ENCODE measurements around the gene BLM. TPM values are rescaled to one million over a fixed set of nuclear protein-coding genes. Genes with fewer than 3 reads are reported as not detected.
A peak's percentile ranks its signal among the peaks of the same experiment; 100 is the strongest.

The BLM gene
- total and polyA plus RNA-seq, 2 of the 13 experiments (the other 11 are each of a cell fraction or from before 2014, with no cell fraction given): 5.1 to 11.8 TPM

- H3K9ac ChIP-seq (ENCODE audit: insufficient read depth, low read depth, low read length): no peak overlapping the region
- FAIRE-seq: no peak
- WGBS (ENCODE audit: low lambda C conversion rate): 84% methylated on average over 7 of the region's 7 CpGs
- peaks cover 0 to 2% of the 10 kb centered on the region in 2 experiments; a peak in 1 of 5 replicates for H3K36me3 ChIP-seq (replicated peaks in 1 of 2; ENCODE audit: control insufficient read depth in 1 of 2, insufficient read depth in 2 of 2, low read length in 2 of 2)
- H3K9me3 ChIP-seq (ENCODE audit: low read length): no peaks in the 10 kb centered on the region
- no peak overlapping the region for H3K4me3 ChIP-seq (replicated peaks in 1 of 3; ENCODE audit: insufficient read depth in 1 of 3, low read depth in 2 of 3, low read length in 3 of 3)
- H4K20me1 ChIP-seq (ENCODE audit: insufficient read depth, low read length): no peaks in the 10 kb centered on the region
- POLR2A ChIA-PET: no interaction called here
- no peak overlapping the region for H3K4me2 ChIP-seq (ENCODE audit: low read depth, low read length)
- intact Hi-C loops (cut with micrococcal nuclease; ENCODE audit: unreplicated experiment) (no loop called here), in situ Hi-C loops (cut with HindIII; ENCODE audit: extremely low pct_ligation_motif_present, low pct_unique_long_range_greater_than_20kb) (no loop called here)
- H3K4me1 ChIP-seq (ENCODE audit: insufficient read depth, low read length): peaks cover 10% of the 10 kb centered on the region
- TF ChIP-seq ZNF350 (CRISPR knock-in tag; IDR thresholded peaks at IDR 0.05; ENCODE audit: borderline replicate concordance, low read depth) (no peak), CEBPB (IDR thresholded peaks at IDR 0.05; ENCODE audit: borderline replicate concordance, low read depth, low read length) (peak; percentile 57; the same call in 1 of the 2 replicates), AHDC1 (CRISPR knock-in tag; IDR thresholded peaks at IDR 0.05; ENCODE audit: borderline replicate concordance) (no peak), ZBTB33 (CRISPR knock-in tag; IDR thresholded peaks at IDR 0.05) (peak; percentile 46; the same call in 1 of the 2 replicates), PAX8 (CRISPR knock-in tag; IDR thresholded peaks at IDR 0.05; ENCODE audit: borderline replicate concordance) (no peak)
- no peak for DNase-seq (ENCODE audit: low spot score)
- H3K27ac ChIP-seq (ENCODE audit: extremely low read length, insufficient read depth, low read length): no peak overlapping the region
- no peaks in the 10 kb centered on the region for H3K27me3 ChIP-seq (ENCODE audit: control insufficient read depth in 1 of 2, insufficient read depth in 2 of 2, low read length in 2 of 2)
- CTCF ChIA-PET (ENCODE audit: low intra/inter-chr PET ratio, low total read pairs): no interaction called here
- no peak for ATAC-seq
- H2AFZ ChIP-seq (ENCODE audit: low read length): no peak overlapping the region
- no TSS peak for BruUV-seq (replicated peaks)
- H3K79me2 ChIP-seq (ENCODE audit: insufficient read depth, low read length): no peaks in the 10 kb centered on the region
Observed at GRCh38 chr15:90750186-90750585, 33.0 kb downstream of the BLM start.

Measured in HepG2 (cell line).